ENCODE measurements around the gene TMBIM1.

- no peak for TF ChIP-seq CTCF (IDR thresholded peaks at IDR 0.05 in 2 of 3, conservative IDR thresholded peaks at IDR 0.05 in 1 of 3; ENCODE audit: borderline replicate concordance in 1 of 3, insufficient read depth in 1 of 3, low read depth in 2 of 3, low read length in 2 of 3)
- no peak for TF ChIP-seq POLR2A (IDR thresholded peaks at IDR 0.05; ENCODE audit: borderline replicate concordance, extremely low read depth, insufficient read depth, insufficient read length)
- TF ChIP-seq SP1 (IDR thresholded peaks at IDR 0.05; ENCODE audit: low read depth): no peak
Observed at GRCh38 chr2:218255446-218255845, 36.9 kb downstream of the TMBIM1 start.
